ENCODE results near the gene CDKN2AIP.

Gene CDKN2AIP

GRCh38 chr4:183495184-183495583, 50.7 kb downstream of the CDKN2AIP start:
- no peak for DNase-seq (ENCODE audit: low read depth)

Data from stromal cell of bone marrow (primary cell).